Left cardiac atrium (tissue), 4 donors: Measurements from ENCODE around the gene FXYD2. TPM values are rescaled to one million over a fixed set of nuclear protein-coding genes. Genes with fewer than 3 reads are reported as not detected.
"Not testable (repeated sequence)": the region's sequence is repeated elsewhere in the genome, so short reads cannot be mapped to it uniquely, and the experiment has no call there.

ENCODE experiments used
- ATAC-seq, 2 donors: fragments of 200-7000 bp; cut with Tn5 transposase; one replicate each; pipeline ENCODE4 v1.9.1; 2020; ENCODE audit warnings: mild to moderate bottlenecking in 2 of 2, moderate library complexity in 2 of 2
- DNase-seq: peaks from one replicate; pipeline ENCODE4 v3.0.0-alpha.2; 2020
- intact Hi-C, 2 donors: fragments of 100-400 bp; cut with DNase I; formaldehyde crosslinking; loops; one replicate each; pipeline versions ENCODE4 v1.14.1 to v1.15.1; 2022 to 2023
- long read RNA-seq: library from polyadenylated mRNA; unstranded; transcript quantifications from one replicate; pipeline ENCODE4 v2.0.0, GENCODE V29; 2021
- total RNA-seq, 2 donors: library from RNA; stranded (reverse); fragmentation: NEBNext Ultra II Directional; extraction: Animal tissue kit (Norgen Biotek cat#: 25700); gene quantifications; one replicate each; pipeline ENCODE4 v1.2.1, GENCODE V29; 2021
- donor health status: DM: no; HTN: yes; CAD: no.
- donor health status: DM: no; HTN: yes; CAD: no; lungs with severe emphysema.
- donor health status: DM: yes; HTN: yes; CAD: no.
- donor health status: Dilated cardiomyopathy.

FXYD2 gene
- total RNA-seq, result 1 to 10 TPM; 1.6 to 1.9 TPM
- long read RNA-seq, result 0 reads

DNA sequence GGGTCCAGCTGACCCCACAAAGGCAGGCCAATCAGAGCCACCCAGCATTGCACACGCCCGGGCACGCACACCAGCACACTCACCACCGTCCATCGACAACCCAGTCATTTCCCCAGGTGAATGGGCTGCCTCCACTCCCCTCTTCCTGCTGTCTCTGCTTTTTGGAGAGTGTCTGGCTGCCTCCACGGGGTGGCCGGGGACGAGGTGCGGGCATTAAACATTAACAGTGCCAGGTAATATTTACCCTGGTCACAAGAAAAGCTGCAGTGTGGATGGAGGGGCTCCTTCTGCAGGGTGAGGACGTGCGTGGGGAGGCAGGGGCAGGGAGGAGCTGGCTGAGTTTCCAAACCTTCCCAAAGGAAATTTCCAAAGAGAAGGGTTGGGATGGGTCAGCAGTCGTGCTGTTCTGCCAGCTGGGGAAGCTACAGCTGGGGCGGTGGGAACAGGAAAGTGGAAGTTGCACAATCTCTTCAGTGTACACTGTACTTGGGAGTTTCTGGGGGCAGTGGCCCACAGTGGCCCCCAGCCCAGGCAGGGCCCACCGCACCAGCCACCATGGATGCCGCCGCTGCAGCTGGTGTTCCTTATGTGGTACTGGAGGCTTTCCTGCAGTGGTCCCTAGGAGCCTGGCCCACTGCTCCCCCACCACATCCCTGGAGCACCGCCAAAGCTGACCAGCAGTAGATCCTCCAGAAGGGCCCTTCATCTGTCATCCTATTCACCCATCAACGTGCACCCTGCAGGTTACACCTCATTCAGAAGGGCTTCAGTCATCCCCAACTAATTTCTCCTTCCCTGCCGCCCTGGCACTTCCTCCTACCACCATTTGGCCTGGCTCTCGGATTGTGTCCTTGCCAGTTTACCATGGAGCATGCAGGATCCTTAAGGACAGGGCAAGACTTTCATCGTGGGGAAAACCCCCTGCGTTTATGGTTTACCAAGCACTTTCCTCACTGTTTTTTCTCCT is at the start of gene FXYD2:
TSS of gene FXYD2 (minus strand) at position 174 of the 967 bp plus-strand sequence. CDS start at position 108, 66 bp downstream.
- intact Hi-C loops, result loop anchor here in 1 of 2 donors (5.0 kb wide), 1 partner anchor 227 kb away; no protein-coding TSS in a partner anchor
- peak; percentile 56 to 58 for ATAC-seq
- peak; percentile 70 for DNase-seq

DNA sequence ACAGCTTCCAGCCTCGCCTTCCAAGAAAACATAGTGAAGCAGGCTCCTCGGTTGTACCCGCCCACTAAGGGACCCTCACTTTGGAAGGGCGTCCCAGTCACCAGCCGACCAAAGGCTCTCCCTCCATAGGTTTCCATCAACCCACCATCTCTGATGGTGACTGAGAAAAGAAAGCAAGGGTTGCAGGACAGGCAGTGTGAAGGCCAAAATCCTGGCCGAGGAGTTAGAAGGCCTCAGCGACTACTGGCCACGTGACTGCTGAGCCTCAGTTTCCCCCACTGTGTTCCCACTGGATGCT is 49.2 kb upstream of the FXYD2 start:
- intact Hi-C loops, result no loop called here
- no peak for DNase-seq
- no peak for ATAC-seq

DNA sequence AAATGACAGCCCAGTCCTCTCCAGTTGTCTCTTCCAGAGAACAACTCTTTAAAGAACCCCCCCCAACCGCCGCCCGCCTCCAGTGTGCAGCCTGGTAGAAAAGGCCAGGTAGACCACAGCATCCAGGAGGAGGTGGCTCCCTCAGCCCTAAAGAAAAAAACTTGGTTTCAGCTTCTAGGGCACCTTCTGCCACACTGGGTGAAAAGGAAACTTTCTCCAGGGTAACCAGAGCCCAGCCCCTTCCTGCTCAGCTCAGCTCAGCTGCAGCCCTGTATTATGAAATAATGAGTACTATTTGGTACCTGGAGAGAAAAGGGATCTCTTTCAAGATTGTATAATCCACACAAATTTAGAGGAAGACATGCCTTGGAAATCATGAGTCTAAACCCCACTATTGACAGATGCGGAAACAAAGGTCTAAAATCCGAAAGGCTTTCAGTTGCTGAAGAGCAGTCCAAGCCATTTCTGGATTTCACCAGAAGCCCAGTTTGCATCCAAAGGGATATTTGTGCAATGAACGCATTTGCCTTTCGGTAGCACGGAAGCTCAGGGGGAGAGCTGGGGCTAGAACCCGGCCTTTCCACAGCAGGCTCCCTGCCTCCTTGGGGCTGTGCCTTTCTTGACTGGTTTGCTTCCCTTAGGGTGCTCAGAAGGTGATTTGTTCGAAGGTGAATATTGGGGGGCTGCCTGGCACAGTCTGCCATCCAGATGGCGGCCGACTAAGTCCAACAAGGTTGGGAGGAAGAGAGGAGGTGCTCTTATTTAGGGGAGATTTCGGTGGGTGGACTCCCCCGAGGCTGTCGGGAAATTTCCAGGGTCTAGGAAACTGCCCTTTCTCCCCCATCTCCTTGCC is 48.7 kb upstream of the FXYD2 start:
- intact Hi-C loops, result no loop called here
- no peak for ATAC-seq
- no peak for DNase-seq

DNA sequence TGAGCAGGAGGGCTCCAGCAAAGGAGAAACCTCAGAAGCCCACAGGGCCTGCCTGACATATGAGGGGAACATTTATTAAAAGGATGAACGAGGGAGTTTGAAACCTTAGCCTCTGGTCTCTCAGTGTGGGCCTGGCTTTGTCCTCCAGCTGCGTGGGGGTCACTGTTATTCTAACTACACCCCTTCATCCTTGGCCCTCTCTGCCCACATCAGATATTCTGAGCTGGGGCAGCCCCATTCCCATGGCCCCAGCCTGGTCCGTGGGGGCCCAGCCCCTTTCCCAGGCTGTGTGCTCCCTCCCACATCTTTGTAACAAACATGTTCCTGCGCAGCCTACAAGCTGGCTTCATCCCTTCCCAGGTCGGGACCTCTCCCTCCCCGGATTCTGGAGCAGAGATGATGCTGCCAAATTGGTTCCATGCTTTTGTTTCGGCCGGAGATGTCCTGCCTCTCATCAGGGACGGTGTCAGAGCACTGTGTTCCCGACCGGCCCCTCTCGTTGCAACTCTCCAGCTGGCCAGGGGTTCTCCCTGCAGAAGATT is 47.9 kb upstream of the FXYD2 start:
- intact Hi-C loops, result no loop called here
- DNase-seq, result no peak
- no peak for ATAC-seq

DNA sequence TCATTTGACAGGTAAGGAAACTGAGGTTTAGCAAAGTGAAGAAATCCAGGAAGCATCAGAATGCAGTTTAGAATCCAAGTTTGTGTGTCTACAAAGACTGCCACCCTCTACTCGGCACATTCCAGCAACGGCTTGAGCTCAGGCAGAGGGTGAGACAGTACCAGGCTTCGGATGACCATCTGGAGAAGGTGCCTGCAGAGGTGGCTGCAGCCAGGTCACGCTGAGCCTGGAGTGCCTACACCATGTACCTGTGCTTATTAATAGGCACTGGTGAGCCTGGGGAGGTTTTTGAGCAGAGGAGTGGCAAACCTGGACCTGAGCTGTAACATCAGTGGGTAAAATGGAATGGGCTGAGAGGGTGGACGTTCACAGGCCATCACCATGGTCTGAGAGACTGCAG is 47.2 kb upstream of the FXYD2 start:
- intact Hi-C loops, result no loop called here
- no peak for ATAC-seq

DNA sequence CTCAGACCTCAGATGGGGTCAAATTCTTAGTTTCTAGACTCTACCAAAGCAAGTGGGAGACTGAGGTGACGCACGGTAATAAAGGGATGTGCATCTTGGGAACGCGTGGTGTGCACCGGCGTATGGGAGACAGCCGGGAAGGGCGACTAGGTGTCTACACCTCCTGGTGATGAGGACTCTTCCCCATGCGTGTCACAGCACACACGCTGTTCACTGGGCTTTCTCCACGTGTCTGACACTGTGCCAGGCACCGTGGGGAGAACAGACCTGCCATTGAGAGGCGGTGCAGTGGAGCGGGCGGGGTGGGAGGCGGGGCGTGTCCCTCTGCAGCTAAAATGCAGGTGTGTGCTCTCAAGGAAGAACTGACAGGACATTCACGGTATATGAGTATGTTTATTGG is 46.6 kb upstream of the FXYD2 start:
- ATAC-seq (no peak), DNase-seq (no peak)
- intact Hi-C loops, result no loop called here

More for the DNA sequence above, 47.2 kb upstream of the FXYD2 start:
- no peak for DNase-seq

DNA sequence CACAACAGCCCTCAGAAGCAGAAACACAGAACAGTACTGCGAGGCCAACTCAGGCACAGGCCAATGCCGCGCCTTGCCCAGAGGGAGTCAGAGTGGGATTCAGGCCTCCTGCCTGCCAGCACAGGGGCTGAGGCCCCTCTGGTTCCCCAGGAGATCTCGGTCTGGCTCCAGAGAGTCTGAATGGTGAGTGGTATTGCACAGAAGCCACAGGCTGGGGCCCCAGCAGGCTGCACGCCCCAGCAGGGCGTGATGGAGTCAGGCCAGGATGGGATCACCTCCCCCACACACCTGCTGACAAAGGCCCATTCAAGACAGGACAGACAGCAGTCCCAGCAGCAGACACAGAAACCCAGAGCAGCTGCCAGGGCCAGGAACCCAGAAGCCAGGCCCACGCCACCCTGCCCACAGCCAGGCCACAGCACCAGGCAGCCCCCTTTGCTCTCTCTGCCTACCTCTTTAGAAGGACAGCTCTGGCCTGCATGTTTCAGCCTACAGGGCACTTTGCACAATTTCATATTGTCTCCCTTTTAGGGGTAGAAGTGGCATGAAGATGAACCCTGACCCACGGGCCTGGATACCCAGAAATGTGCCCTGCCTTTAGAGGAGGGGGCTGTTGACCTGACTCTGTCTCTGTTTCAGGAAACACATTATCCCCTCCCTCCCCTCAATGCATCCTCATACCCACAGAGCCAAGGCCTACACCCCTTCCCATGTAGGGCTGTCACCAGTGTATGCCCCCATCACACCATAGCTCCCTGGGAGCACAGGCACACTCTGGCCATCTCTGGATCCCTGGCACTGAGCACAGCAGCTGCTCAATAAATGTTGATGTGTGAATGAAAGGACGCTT is 45.8 kb upstream of the FXYD2 start:
- DNase-seq (no peak), ATAC-seq (peak in 1 of 2 donors; percentile 9)
- intact Hi-C loops, result no loop called here

DNA sequence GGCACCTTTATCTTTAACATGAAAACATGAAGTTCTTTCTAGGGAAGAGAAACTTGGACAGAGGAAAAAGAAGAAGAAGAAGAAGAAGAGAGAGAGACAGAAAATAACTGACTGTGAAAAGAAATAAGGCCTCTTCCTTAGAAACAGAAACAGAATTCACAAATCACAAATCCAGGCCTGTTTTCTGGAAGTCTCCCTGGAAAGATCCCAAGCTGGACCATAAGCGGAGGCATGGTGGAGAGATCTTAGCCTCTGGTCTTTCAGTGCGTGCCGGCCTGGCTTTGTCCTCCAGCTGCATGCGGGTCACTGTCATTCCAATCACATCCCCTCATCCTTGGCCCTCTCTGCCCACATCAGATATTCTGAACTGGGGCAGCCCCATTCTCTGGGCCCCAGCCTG is 45.1 kb upstream of the FXYD2 start:
- intact Hi-C loops, result no loop called here
- DNase-seq (no peak), ATAC-seq (peak in 1 of 2 donors; percentile 7)

DNA sequence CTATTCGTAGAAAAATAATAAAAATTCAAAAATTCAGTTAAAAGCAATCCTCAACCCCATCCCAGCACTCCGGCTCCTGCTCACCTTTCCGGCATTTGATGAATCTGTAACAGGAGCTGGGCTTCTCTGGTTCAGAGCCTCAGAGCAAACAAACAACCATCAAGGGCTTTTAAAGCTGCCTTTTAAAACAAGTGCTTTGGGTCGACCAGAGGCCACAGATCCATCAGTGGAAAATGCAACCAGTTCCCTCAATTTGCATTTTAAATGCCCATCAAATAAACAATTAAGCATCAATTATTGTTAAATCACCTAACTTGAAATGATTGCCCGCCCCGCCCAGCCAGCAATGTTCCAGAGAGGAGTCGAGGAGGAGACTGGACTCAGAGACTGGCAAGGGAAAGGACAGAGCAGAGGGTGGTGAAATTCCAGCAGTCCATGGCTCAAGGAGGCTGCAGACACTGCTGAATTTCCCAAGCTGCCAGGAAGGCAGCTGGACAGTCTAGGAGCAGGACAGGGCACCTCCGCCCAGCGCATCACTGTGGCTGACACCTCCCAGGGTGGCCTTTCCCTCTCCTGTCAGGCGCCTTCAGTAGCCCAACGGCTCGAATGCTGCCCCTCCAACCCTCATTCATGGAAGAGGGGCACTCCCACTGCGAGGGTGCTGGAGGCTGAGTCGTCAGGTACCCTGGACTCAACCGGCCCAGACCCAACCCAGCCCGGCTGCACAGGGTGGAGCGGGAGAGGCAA is 44.4 kb upstream of the FXYD2 start:
- intact Hi-C loops, result no loop called here
- ATAC-seq (peak in 1 of 2 donors; percentile 11), DNase-seq (no peak)

DNA sequence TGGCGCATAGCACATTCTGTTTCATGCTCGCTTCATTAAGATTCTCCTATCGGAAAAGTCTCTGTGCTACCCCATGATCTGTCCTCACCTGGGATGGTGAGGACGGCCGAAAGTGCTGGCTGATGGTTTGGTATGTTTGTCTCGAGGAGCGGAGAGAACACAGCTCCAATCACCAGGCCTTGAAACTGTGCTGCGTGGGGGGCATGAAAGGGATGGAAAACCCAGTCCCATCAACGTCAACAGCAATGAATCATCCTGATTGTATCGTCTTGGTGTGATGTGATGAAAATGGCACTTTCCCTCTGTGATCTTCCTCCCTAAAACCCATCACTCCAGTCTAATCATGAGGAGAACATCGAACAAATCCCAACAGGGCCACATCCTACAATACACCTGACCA is 43.5 kb upstream of the FXYD2 start:
- intact Hi-C loops, result no loop called here
- ATAC-seq (no peak), DNase-seq (no peak)

DNA sequence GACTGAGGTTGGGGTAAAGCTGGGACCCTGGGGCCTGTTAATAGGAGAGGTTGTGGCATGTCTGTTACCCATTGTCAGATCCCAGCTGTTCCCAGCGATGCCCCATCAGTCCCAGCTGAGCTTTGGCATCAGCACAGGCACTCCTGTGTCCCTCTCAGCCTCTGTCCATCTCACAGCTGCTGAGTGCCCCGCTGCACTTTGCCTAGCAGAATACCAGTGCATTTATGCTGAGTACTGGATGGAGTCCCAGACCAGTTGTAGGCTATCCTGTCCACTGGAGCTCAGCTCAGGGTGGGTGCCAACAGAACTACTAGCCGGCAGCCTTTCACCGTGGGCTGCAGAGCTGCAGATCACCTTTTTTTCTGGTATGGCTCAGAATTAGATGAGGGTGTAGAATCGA is 42.0 kb upstream of the FXYD2 start:
- ATAC-seq (no peak), DNase-seq (no peak)
- intact Hi-C loops, result no loop called here

DNA sequence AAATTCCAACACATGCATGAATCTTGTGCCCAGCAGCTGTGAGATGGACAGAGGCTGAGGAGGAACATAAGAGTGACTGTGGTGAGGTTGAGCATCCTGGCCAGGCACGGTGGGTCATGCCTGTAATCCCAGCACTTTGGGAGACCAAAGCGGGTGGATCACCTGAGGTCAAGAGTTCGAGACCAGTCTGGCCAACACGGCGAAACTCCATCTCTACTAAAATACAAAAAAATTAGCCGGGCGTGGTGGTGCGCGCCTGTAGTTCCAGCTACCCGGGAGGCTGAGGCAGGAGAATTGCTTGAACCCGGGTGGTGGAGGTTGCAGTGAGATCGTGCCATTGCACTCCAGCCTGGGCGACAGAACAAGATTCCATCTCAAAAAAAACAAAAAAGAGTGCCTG is 41.0 kb upstream of the FXYD2 start:
- DNase-seq, ATAC-seq, intact Hi-C loops: not testable (repeated sequence)

DNA sequence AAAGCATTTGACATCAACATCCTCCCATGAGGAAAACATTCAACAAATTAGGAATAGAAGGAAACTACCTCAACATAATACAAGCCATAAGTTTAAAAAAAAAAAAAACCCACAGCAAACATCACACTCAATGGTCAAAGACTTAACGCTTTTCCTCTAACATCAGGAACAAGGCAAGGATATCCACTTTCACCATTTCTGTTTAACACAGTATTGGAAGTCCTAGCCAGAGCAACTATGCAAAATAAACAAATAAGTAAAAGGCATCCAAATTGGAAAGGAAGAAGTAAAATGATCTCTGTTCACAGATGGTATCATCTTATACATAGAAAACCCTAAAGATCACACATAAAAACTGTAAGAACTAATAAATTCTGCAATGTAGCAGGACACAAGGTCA is 38.8 kb upstream of the FXYD2 start:
- no peak for ATAC-seq
- no peak for DNase-seq
- intact Hi-C loops, result no loop called here

DNA sequence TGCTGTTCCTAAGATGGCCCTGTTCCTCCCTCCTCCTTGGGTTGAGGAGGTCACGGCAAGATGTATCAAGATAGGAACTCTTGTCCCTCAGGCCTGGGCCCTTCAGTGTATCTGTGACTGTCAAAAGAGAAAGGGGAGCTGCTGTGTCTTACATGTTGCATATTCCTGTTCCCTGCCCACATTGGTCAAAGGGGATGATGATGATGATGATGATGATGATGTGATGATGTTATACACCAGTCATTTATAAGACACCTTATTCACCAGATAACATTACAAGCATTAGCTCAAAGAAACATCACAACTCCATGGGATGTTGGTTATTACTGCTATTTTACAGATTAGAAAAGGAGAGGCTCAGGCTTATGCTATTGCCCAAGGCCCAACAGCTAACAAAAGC is 38.2 kb upstream of the FXYD2 start:
- DNase-seq (no peak), ATAC-seq (no peak)
- intact Hi-C loops, result no loop called here

DNA sequence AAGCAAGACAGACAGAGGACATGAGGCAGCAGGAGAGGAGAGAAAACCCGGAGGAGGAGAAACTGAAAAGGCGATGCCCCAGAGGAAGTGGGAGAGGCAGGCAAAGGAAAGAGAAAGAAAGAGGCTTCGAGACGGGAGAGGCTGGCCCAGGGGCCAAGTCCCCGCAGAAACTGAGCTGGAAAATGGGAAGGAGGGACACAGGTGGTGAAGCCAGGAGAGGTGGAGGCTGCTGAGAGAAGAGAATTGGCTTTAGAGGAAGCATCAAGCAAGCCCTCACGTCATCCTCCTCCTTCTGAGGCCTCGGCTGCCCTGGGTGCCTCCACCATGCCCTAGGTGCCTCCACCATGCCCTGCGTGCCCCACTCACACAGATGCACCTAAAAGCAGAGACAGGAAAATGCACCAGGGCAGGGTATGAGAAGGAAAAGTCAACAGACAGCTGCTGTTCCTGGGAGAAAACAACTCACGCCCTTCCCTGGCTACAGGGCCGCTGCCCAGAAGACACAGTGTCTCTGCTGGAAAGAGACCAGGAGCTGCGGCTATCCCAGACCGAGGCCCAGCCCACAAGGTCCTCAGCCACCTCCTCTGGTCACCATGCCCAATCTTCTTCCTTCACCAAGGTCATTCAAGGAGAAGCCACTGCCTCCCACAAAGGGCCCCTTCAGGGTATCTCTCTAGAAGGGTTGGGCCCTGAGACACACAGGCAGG is 37.6 kb upstream of the FXYD2 start:
- intact Hi-C loops, result no loop called here
- DNase-seq, result no peak
- ATAC-seq, result peak in 1 of 2 donors; percentile 29

DNA sequence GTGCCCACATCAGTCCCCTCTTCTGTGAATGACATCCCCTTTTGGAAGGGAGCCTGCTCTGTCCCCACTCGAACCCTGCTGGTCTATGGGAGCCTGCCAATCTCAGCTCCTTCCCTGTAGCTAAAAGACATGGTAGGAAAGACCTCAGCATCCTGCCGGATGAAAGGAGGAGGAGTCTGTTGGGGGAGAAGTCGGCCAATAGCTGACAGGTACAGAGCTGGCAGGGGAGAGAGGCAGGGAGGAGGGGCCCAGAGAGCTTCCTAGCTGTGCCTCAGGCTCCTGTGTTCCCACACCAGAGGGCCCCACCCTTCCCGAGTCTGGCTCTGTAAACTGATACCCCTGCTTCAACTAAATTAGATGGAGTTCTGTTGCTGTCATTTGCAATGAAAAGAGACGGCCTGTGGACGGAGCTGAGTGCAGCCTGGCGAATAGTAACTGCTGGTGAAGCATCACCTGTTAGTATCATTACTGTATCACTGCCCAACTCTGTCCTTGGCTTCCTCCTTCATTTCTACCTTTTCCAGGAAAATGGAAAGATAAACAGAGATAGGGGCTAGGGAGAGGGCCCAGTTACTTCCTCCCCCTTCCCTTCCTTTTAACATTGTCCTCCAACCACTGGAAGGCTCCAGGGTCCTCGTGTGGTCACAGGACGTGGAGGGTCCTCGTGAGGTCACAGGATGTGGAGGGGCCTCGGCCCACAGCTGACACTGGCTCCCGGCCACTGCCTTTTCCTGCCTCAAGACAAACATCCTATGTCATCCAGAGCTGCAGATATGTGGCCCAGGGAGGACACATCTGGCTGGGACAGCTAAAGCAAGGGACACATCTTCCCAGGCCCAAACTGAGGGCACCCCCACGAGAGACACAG is 36.8 kb upstream of the FXYD2 start:
- ATAC-seq (peak; percentile 55 to 80), DNase-seq (peak; percentile 67)
- intact Hi-C loops, result no loop called here

DNA sequence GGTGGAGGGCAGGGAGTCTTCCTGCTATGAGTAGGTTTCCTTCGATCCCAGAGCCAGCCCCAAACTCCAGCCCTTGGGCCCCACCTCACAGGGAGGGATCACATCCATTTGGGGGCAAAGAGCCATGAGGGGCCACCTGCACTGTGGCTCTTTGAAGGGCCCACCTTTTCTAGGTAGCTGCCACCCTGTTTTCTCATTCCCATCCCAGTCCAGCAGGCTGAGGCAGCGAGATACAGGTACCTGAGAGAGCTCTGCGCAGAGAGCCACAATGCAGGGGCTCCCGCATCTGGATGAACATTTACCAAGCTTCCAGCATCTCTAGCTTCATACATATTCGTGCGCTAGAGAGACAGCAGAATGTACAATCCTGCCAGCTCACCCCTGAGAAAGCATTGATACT is 35.6 kb upstream of the FXYD2 start:
- intact Hi-C loops, result no loop called here
- DNase-seq (no peak), ATAC-seq (no peak)
